ENCODE data around the gene ELL2. TPM values are rescaled to one million over a fixed set of nuclear protein-coding genes. Genes with fewer than 3 reads are reported as not detected.

ELL2 gene
- total and polyA plus RNA-seq, 11 donors = 6.7 to 74.5 (median 31.1) TPM

DNA sequence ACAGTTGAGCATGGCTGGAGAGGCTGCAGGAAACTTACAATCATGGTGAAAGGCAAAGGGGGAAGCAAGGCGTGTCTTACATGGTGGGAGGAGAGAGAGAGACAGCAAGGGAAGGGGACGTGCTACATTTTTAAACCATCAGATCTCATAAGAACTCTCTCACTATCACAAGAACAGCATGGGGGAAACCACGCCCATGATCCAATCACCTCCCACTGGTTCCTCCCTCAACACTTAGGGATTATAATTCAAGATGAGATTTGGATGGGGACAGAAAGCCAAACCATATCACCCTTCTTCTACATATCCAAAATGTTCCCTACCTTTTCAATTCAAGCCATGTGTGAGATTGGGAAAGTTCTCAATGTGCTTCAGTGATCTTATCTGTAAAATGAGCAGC is 116.3 kb downstream of the ELL2 start:
- Histone ChIP-seq H3K9me3 (no peaks in the 10 kb centered on the region), H3K36me3 (no peaks in the 10 kb centered on the region), H3K4me3 (no peak overlapping the region), H3K4me1 (peaks cover 0 to 41% (median 12%) of the 10 kb centered on the region in 12 donors), H3K27ac (no peak overlapping the region), H3K27me3 (no peaks in the 10 kb centered on the region)
- DNase-seq = no peak
- no peak for ATAC-seq
- intact Hi-C loops (cut with DNase I) = loop anchor here in 9 of 10 donors (2.0 to 10.0 kb wide), 6 partner anchors 65 to 291 kb away; partner anchors contain the start of genes ARSK (in 3 of the 9), SKIC3 (in 3 of the 9), RFESD (in 1 of the 9) and RHOBTB3 (in 1 of the 9)
- WGBS, 4 donors = 64 to 83% (median 69%) methylated on average over 3 of the region's 3 CpGs
- TF ChIP-seq, protein P1, sequence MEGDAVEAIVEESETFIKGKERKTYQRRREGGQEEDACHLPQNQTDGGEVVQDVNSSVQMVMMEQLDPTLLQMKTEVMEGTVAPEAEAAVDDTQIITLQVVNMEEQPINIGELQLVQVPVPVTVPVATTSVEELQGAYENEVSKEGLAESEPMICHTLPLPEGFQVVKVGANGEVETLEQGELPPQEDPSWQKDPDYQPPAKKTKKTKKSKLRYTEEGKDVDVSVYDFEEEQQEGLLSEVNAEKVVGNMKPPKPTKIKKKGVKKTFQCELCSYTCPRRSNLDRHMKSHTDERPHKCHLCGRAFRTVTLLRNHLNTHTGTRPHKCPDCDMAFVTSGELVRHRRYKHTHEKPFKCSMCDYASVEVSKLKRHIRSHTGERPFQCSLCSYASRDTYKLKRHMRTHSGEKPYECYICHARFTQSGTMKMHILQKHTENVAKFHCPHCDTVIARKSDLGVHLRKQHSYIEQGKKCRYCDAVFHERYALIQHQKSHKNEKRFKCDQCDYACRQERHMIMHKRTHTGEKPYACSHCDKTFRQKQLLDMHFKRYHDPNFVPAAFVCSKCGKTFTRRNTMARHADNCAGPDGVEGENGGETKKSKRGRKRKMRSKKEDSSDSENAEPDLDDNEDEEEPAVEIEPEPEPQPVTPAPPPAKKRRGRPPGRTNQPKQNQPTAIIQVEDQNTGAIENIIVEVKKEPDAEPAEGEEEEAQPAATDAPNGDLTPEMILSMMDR (IDR thresholded peaks at IDR 0.05) = no peak
- no peak for TF ChIP-seq POLR2A (IDR thresholded peaks at IDR 0.05)

DNA sequence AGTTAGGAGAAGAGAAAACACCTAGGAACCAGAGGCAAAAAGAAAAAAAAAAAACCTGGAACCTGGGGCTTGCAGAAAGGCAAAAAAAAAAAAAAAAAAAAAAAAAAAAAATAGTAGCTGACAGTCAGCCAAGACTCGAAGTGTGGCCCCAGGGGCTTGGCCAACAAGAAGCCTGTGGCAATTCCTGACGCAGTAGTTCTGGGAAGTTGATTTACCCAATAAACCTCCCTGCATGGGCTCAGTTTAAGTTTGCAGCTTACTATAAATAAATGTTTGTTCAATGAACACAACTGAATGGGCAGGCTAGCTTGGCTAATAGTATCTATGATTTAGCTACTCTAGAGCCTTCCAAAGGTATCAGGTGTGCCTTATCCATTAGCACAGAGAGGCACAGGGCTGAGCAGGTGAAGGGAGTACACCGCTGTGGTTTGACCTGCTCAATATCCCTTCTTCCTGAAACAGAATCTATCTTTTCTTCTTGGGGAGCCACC is 117.9 kb downstream of the ELL2 start:
- WGBS, 4 donors = 50 to 57% (median 55%) methylated on average over 3 of the region's 3 CpGs
- intact Hi-C loops (cut with DNase I) = loop anchor here in 7 of 10 donors (1.0 to 10.0 kb wide), 6 partner anchors 55 to 289 kb away; partner anchors contain the start of genes ARSK (in 3 of the 7), SKIC3 (in 3 of the 7) and RFESD (in 1 of the 7)
- no peaks in the 10 kb centered on the region for H3K9me3 ChIP-seq
- H3K27ac ChIP-seq = peak overlapping the region in 5 of 12 donors; percentile 28 to 88 (median 50)
- no peaks in the 10 kb centered on the region for H3K36me3 ChIP-seq
- TF ChIP-seq, protein P1 (IDR thresholded peaks at IDR 0.05) = no peak
- TF ChIP-seq POLR2A (IDR thresholded peaks at IDR 0.05) = no peak
- no peak for DNase-seq
- ATAC-seq = peak in 2 of 4 donors; percentile 26 to 32
- peaks cover 0 to 57% (median 12%) of the 10 kb centered on the region in 12 donors for H3K4me1 ChIP-seq
- no peak overlapping the region for H3K4me3 ChIP-seq
- H3K27me3 ChIP-seq = no peaks in the 10 kb centered on the region

DNA sequence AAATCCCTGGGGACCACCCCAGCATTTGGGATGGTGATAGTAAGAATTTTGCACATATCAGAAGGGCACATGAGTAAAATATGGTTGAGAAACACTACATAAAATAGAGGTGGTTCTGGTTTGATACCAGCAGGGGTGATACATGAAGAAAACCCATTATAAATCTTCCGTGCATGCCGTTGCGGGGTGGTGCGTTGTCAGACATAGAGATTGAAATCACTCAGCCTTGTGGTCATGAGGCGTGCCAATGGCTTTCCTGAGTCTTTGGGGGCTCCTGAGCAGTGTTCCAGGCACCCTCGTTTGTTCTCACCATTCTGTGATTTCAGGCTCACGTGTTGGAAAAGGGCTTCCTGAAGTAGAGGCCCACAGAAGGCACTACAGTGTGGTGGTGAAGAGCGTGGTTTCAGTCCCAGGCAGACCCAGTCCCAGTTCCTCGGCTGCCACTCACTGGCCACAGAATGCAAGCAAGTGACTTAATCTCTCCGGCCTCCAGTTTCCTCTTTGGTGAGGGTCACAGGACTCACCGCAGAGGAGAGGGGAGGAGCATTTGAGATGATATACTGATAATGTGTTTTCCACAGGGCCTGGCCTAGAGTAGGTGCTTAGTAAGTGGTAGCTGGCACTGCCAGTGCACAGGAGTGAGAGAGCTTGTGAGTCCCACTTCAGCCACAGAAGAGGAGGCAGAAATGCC is 118.7 kb downstream of the ELL2 start:
- no peak for TF ChIP-seq POLR2A (IDR thresholded peaks at IDR 0.05)
- TF ChIP-seq, protein P1 (IDR thresholded peaks at IDR 0.05) = peak in 7 of 12 donors; percentile 20 to 52 (median 34)
- peak; percentile 58 to 84 (median 71) for ATAC-seq
- Histone ChIP-seq H3K36me3 (no peaks in the 10 kb centered on the region), H3K4me3 (no peak overlapping the region), H3K27ac (peak overlapping the region in 9 of 12 donors; percentile 7 to 88 (median 46)), H3K4me1 (peaks cover 0 to 58% (median 12%) of the 10 kb centered on the region in 12 donors), H3K9me3 (no peaks in the 10 kb centered on the region), H3K27me3 (no peaks in the 10 kb centered on the region)
- intact Hi-C loops (cut with DNase I) = loop anchor here in 7 of 10 donors (1.0 to 10.0 kb wide), 5 partner anchors 54 to 288 kb away; partner anchors contain the start of genes ARSK (in 3 of the 7), SKIC3 (in 3 of the 7) and RFESD (in 1 of the 7)
- DNase-seq = peak; percentile 70 to 82 (median 79)
- 48 to 77% (median 57%) methylated on average over 11 of the region's 11 CpGs for WGBS, 4 donors

All from heart left ventricle (tissue), 16 donors.